GM19025 (cell line): ENCODE results near the gene SLC25A47.

Source experiments
- ATAC-seq: cut with Tn5 transposase; IDR thresholded peaks from one replicate; pipeline ENCODE4 v1.9.1; 2021; ENCODE audit warnings: mild to moderate bottlenecking, low read depth, moderate library complexity; ENCODE audit not compliant: unreplicated experiment

Gene SLC25A47

DNA sequence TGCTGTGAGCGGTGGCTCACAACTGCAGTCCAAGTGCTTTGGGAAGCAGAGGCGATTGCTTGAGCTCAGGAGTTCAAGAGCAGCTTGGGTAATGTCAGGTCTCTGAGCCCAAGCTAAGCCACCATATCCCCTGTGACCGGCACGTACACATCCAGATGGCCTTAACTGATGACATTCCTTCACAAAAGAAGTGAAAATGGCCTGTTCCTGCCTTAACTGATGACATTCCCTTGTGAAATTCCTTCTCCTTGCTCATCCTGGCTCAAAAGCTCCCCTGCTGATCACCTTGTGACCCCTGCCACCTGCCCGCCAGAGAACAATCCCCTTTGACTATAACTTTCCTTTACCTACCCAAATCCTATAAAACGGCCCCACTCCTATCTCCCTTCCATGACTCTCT lies 48.6 kb downstream of the SLC25A47 start:
- no peak for ATAC-seq

DNA sequence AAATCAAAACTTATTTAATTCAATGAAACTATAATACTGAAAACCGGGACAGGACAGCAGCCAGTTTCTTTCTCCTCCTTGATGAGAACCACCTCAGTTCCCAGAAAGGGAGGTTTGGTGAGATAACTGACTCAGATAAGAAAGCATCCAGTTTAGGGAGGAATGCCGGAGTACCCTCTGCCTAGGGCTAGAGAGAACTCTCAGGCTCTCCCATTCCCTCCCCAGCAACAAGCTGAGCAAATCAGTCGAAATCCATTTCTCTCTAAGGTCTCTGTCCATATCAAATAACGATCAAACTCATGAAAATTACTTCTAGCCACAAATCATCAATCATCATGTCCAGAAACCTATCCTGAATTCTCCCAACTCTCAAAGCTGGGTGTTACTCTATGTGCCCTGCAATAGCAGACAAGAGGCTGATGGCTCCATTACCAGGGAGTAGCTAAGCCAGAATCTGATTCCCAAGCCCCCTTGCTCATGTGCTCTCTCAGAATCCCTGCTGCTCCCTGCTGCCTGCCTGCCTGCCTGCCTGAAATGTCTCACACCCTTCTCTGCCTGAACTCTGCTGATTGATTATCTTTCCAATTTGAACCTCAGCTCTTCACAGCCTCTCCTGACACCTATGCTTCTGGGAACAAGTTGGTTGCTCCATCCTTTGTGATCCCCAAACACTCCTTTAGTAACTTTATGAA lies 49.4 kb downstream of the SLC25A47 start:
- ATAC-seq: no peak

DNA sequence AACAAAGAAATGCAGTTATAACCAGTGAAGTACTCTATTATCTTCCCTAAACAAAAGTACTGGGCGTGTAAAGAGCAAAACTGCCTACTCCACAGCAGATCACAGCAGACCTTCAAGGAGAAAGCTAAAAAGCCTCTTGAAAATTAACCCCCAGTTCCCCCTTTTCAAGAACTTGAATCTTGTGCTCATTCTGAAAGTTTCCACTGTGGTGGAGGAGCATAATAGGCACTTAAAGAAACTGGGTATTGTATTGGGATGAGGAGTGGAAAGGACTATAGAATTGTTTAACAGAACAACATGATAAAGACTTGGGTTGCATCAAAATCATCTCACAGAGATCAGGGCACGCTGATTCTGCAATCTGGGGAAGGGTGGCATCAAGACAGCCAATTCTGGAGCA lies 51.1 kb downstream of the SLC25A47 start:
- ATAC-seq: no peak

DNA sequence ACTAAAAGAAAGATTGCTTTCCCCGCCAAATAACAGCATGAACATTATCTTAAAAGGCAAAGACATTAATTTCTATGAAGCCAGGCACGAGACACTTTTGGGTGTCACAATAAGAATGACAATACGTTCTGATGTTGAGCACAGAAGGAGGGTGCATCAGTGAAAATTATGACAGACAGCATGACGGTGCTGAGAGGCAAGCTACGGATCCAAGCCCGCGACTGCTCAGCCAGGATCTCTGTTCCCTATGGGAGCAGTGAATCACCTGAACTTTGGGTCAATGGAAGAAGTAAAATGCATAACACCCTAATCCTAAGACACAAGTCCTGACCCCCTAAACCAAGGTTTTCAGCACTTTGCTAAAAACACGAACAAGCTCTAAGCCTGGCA lies 51.7 kb downstream of the SLC25A47 start:
- no peak for ATAC-seq

DNA sequence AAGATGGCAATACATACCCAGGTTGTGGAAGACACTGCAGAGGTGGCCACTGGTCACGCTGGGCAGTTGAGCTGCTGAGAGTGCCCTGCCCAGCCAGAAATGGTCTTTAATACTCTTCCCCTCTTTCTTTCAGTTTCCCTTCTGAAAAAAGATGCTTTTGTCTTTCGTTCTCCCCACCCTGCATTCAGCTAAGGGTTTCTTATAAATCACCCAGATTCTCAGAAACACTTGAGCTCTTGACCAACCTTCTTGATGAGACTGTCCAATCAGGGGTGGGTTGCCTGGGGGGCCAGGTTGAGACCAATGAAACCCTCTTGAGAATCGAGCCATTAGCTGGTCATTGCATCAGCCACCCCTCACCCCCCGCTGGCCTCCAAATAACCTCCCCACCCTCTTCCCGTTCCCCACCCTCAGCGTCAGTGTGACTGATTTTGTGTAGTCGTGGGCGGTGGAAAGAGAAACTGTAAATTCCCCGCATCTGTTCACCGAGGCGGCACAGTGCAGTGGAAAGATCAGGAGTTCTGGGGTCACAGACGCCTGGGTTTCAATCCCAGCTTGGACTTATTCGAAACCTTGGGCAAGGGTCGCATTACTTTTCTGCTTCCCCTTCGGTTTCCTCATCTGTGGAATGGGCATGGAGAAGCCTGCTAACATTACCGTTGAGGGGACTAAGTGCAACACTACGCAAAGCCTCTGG lies 52.3 kb downstream of the SLC25A47 start:
- peak; percentile 25 for ATAC-seq

DNA sequence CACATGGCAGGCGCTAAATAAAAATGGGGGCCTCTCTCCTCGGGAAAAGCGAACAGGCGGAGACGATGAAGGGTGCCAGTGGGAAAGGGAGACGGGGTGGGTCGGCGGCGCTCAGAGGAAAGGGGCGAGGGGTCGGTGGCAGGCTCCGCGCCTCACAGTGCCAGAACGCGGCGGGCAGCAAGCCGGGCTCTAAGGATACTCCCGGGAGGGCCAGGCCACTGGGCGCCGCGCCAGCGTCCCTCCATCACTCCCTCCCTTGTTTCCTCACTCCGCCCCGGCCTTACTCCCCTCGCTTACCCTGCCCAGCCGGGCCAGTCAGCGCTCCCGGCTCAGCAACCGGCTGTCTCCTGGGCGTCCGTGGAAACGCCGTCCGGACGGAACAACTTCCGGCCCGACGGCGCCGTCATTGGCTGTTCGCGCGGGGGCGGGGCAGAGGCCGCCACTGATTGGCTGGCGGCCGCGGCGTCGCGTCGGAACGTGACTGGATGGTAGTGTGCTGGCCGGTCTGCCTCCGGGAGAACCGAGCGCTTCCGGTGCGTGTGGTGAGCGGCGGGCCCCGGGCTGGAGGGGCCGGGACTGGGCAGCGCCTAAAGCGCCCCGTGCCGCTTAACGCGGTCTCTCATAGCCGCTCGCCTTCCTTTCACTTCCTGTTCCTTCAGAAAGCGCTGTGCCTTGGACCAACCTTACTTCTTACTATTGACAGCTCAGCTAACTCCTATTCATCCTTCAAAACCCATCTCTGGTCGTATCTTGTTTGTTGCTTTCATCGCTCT lies 53.0 kb downstream of the SLC25A47 start, which contains the start of gene WDR25:
WDR25 (plus strand) TSS at position 523 of the 773 bp plus-strand sequence.
- peak; percentile 75 for ATAC-seq

DNA sequence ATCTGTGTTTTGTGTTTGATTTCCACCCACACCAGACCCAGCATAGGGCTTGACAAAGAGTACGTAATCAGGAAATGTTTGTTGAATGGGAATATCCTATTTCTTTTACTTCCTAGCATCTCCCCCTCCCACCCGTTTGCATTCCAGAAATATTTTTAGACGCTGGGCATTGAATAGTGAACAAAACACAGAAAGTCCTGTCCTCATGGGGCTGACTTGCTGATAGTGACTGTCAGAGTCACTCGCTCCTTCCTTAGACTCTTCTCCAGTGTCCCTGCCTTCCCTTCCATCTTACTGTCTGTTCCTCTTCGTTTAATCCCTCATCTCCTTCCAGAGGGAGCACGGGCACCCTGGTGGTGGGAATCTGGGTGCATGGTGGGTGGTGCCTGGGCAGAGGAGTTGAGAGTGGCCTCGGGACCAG lies 53.6 kb downstream of the SLC25A47 start:
- ATAC-seq: no peak
